SK-N-MC (cell line): ENCODE data around the gene EFS.
A peak's percentile ranks its signal among the peaks of the same experiment; 100 is the strongest.
"Not testable (repeated sequence)": the region's sequence is repeated elsewhere in the genome, so short reads cannot be mapped to it uniquely, and the experiment has no call there.

Source experiments
- DNase-seq: peaks from one replicate; pipeline ENCODE4 v3.0.0-alpha.2; 2011; ENCODE audit warnings: low read depth, low spot score
- H3K27ac ChIP-seq: fragments of 200-600 bp; sonication (generic); 2 replicates; pipeline ENCODE4 v1.5.1; 2016; ENCODE audit warnings: mixed run types
- H3K36me3 ChIP-seq: fragments of 200-600 bp; sonication (generic); 2 replicates; pipeline ENCODE4 v1.6.1; 2017; ENCODE audit warnings: antibody characterized with exemption, low read length, mixed read lengths; ENCODE audit not compliant: insufficient read depth
- H3K4me3 ChIP-seq: fragments of 200-600 bp; sonication (generic); 2 replicates; pipeline ENCODE4 v1.5.1; 2016
- H3K9ac ChIP-seq: fragments of 200-600 bp; sonication (generic); 2 replicates; pipeline ENCODE4 v1.8.0; 2017; ENCODE audit warnings: mixed run types, mixed read lengths; ENCODE audit not compliant: insufficient read length
- H3K9me3 ChIP-seq: fragments of 200-600 bp; sonication (generic); 2 replicates; pipeline ENCODE4 v1.6.1; 2017; ENCODE audit warnings: low read depth, mild to moderate bottlenecking, antibody characterized with exemption, low read length, moderate library complexity, mixed read lengths
- EZH2 ChIP-seq: fragments of 200-600 bp; sonication (generic); IDR thresholded peaks from one replicate; pipeline ENCODE4 v1.6.1; 2017; ENCODE audit warnings: antibody characterized with exemption
- FOXP2 ChIP-seq: optimal IDR thresholded peaks from 2 replicates; pipeline ENCODE3; 2011; ENCODE audit warnings: mild to moderate bottlenecking, moderate library complexity; ENCODE audit not compliant: insufficient read depth; ENCODE audit errors: extremely low read length, control extremely low read depth
- POLR2AphosphoS5 ChIP-seq: IDR thresholded peaks from 2 replicates; pipeline ENCODE4 v1.6.1; 2012; ENCODE audit warnings: mild to moderate bottlenecking, low read depth, low read length, borderline replicate concordance

The EFS gene

DNA sequence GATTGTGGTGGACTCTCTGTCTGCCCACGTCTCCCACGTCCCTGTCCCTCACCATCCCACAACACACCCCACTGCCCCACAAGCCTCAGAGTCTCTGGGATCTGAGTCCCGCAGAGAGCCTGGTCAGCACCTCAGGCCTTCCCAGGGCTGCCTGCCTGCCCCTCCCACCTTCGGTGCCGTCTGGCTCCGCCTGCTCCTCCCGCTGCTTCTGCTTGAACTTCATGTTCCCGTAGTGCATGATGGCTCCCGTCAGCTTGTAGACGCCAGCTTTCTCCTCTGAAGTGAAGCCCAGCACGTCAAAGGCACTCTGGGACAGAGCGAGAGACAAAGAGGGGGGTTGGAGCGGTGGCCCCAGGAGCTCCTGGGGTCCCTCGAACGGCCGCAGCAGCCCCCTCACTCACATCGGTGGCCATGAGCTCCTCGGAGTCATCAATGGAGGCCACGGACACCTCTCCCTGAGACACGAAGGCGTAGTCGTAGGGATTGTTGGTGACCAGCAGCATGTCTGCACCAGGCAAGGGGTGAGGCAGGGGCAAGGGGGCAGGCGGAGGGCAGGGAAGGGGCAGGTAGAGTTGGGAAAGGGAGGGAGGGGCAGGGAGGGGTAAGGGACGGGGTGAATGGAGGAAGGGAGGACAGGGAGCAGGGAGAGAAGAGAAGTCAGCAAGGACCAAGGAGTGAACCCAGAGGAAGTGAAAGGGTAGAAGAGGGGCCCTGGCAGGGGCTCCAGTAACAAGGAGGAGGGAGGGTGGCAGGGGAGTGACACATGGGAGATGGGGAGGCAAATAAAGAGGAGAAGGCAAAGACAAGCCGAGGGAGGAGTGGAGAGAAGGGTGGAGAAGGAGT lies 37.5 kb upstream of the EFS start:
- H3K9ac ChIP-seq, result no peak overlapping the region
- no peak for DNase-seq
- no peaks in the 10 kb centered on the region for H3K9me3 ChIP-seq
- H3K36me3 ChIP-seq, result no peaks in the 10 kb centered on the region
- no peak overlapping the region for H3K27ac ChIP-seq
- no peak for TF ChIP-seq FOXP2
- TF ChIP-seq EZH2, result no peak
- no peak for TF ChIP-seq POLR2AphosphoS5
- peak overlapping the region; percentile 51; the same call in 1 of the 2 replicates for H3K4me3 ChIP-seq

GRCh38 chr14:23401291-23401690 lies 36.3 kb upstream of the EFS start:
- no peak overlapping the region for H3K4me3 ChIP-seq
- H3K9me3 ChIP-seq, result no peaks in the 10 kb centered on the region
- no peak for DNase-seq
- H3K27ac ChIP-seq, result no peak overlapping the region
- H3K9ac ChIP-seq, result no peak overlapping the region
- TF ChIP-seq EZH2 (no peak), FOXP2 (no peak), POLR2AphosphoS5 (no peak)
- no peaks in the 10 kb centered on the region for H3K36me3 ChIP-seq

- H3K4me3 ChIP-seq, H3K9ac ChIP-seq, H3K27ac ChIP-seq, H3K9me3 ChIP-seq, DNase-seq, H3K36me3 ChIP-seq: not testable (repeated sequence)
These were observed 35.7 kb upstream of the EFS start for GRCh38 chr14:23400496-23401149.

GRCh38 chr14:23399591-23399990 lies 34.6 kb upstream of the EFS start:
- Histone ChIP-seq H3K9ac (no peak overlapping the region), H3K27ac (no peak overlapping the region), H3K36me3 (no peaks in the 10 kb centered on the region), H3K4me3 (no peak overlapping the region), H3K9me3 (no peaks in the 10 kb centered on the region)
- TF ChIP-seq FOXP2 (no peak), POLR2AphosphoS5 (no peak), EZH2 (no peak)
- no peak for DNase-seq

- TF ChIP-seq EZH2 (no peak), FOXP2 (no peak), POLR2AphosphoS5 (no peak)
- DNase-seq, result no peak
These were observed 34.2 kb upstream of the EFS start for GRCh38 chr14:23399136-23399535.

GRCh38 chr14:23398348-23398747 lies 33.4 kb upstream of the EFS start:
- TF ChIP-seq EZH2 (no peak), FOXP2 (no peak), POLR2AphosphoS5 (no peak)
- Histone ChIP-seq H3K36me3 (no peaks in the 10 kb centered on the region), H3K9ac (no peak overlapping the region), H3K9me3 (no peaks in the 10 kb centered on the region), H3K27ac (no peak overlapping the region), H3K4me3 (no peak overlapping the region)
- DNase-seq, result no peak

More at GRCh38 chr14:23399136-23399535, 34.2 kb upstream of the EFS start:
- Histone ChIP-seq H3K9me3 (no peaks in the 10 kb centered on the region), H3K27ac (no peak overlapping the region), H3K36me3 (no peaks in the 10 kb centered on the region), H3K9ac (no peak overlapping the region), H3K4me3 (no peak overlapping the region)

DNA sequence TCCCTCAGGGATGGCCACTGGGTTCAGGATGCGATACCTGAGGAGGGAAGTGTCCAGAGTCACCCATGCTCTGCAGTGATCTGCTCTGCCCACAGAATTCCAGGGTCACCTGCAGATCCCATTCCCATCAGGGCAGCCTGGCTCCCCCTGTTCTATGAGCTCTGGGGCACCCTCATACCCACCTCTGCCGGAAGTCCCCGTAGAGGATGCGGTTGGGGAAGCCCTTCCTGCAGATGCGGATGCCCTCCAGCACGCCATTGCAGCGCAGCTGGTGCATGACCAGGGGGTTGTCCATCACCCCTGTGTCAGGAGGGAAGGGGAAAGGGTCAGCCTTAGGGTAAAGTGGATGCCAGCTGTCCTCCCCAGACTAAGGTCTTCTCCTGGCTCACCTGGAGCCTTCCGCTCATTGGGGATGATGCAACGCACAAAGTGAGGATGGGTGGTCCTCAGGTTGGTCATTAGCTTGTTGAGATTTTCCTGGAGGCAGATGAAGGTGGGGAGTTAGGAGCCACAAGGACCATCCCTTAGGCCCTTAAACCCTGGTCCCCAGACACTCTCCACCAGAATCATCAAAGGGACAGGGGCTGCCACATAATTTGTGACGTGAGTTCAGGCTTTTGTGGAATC lies 31.9 kb upstream of the EFS start:
- TF ChIP-seq EZH2 (no peak), FOXP2 (no peak), POLR2AphosphoS5 (no peak)
- Histone ChIP-seq H3K4me3 (no peak overlapping the region), H3K9me3 (no peaks in the 10 kb centered on the region)

GRCh38 chr14:23396126-23396525 lies 31.2 kb upstream of the EFS start:
- Histone ChIP-seq H3K9me3 (no peaks in the 10 kb centered on the region), H3K9ac (no peak overlapping the region), H3K36me3 (no peaks in the 10 kb centered on the region), H3K4me3 (no peak overlapping the region), H3K27ac (no peak overlapping the region)
- DNase-seq, result no peak
- TF ChIP-seq POLR2AphosphoS5 (no peak), EZH2 (no peak), FOXP2 (no peak)

More for the DNA sequence above, 31.9 kb upstream of the EFS start:
- DNase-seq, result no peak
- H3K9ac ChIP-seq, result no peak overlapping the region
- no peak overlapping the region for H3K27ac ChIP-seq
- H3K36me3 ChIP-seq, result no peaks in the 10 kb centered on the region
